Measurements from ENCODE around the gene BMPER. TPM values are rescaled to one million over a fixed set of nuclear protein-coding genes. Genes with fewer than 3 reads are reported as not detected.

Gene BMPER
- total RNA-seq, 2 donors from 2014 or later = 0.35 TPM; not detected in 1

DNA sequence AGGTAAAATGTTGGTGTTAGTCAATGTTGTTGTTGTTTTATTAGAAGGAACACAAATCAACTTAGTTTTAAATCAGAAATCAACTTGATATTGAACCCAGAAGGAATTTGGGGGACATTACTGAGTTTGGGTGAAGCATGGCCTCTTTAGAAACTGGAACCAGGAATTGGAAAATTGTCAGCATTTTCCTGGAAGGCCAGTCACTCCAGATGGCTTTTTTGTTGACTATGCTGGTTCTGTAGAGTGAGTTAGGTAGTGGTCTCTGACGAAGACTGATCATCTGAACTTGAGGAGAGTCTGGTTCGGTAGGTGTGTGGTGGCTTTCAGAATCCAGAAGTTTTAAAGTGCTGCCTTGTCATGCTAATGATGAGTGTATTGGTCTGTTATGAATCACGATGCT is 111.5 kb downstream of the BMPER start:
- H3K27me3 Mint-ChIP-seq = peaks cover 16% of the 10 kb centered on the region
- H3K9me3 ChIP-seq (ENCODE audit: control insufficient read depth, low read length, poor library complexity, severe bottlenecking) = no peaks in the 10 kb centered on the region
- no peaks in the 10 kb centered on the region for H3K36me3 Mint-ChIP-seq (ENCODE audit: low read depth)
- no peak overlapping the region for H3K27ac Mint-ChIP-seq
- DNase-seq (no peak), ATAC-seq (no peak)
- no peak overlapping the region for H3K4me3 Mint-ChIP-seq
- no peaks in the 10 kb centered on the region for H3K4me1 Mint-ChIP-seq

DNA sequence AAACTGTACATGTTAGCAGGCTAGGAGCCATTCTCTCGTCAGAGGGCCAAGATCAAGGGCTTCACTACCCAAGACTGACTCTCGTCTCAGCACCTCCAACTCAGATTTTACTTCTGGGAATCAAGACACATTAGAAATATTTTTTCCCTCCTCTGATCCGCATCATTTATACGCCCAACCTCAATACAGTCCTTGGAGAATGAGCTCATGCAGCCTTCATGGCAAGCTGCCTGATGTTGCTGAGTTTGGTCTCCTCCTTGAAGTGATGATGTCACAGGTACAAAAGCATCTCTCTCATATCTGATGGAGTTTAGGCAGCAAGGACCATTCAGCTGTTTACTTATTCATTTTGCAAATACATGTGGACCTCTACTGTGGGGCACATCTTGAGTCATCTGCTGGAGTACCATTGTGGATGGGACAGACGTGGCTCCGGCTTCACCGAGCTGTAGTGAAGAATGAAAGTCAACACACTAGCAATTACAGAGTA is 114.0 kb downstream of the BMPER start:
- Mint-ChIP-seq H3K4me3 (no peak overlapping the region), H3K27ac (no peak overlapping the region), H3K27me3 (peaks cover 6% of the 10 kb centered on the region), H3K4me1 (no peaks in the 10 kb centered on the region), H3K36me3 (ENCODE audit: low read depth) (no peaks in the 10 kb centered on the region)
- no peak for DNase-seq
- ATAC-seq = no peak
- no peaks in the 10 kb centered on the region for H3K9me3 ChIP-seq (ENCODE audit: control insufficient read depth, low read length, poor library complexity, severe bottlenecking)

DNA sequence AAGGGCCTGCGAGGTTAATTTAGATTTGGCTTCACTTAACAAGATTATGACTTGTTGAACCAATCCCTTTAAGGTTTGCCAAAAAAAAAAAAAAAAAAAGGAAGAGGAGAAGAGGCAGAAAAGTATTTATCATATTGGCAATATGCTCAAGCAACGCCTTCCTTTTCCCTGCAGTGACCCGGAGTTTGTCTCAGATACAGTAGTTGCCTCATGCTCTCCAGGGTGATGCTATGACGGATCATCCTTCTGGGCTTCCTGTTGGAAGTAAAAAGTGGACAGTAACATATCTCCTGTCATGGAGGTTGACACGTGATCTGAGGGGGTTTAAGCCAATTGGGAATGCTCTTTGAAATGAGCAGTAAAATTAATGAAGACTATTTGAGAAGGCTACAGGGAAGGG is 117.3 kb downstream of the BMPER start:
- ATAC-seq (no peak), DNase-seq (no peak)
- Mint-ChIP-seq H3K27me3 (no peaks in the 10 kb centered on the region), H3K27ac (no peak overlapping the region), H3K4me3 (no peak overlapping the region), H3K36me3 (ENCODE audit: low read depth) (no peaks in the 10 kb centered on the region), H3K4me1 (no peaks in the 10 kb centered on the region)
- no peaks in the 10 kb centered on the region for H3K9me3 ChIP-seq (ENCODE audit: control insufficient read depth, low read length, poor library complexity, severe bottlenecking)

DNA sequence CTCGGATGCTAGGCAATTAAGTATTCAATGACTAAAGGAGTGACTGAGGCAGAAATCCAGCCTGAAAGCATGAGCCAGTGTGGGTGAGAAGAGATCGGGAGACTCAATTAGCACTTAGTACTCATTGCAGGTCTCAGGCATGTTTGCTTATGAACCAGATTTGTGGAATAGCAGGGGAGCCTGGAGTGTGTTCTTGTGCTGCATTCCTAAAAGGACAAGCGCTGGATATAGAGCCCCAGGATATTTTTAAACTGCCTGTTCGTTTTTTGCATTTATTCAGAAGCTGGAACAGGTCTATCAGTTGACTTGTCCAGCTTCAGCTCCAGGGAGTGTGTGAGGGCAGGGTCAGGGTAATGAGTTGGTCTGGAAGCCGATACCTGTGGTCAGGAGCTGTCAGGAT is 120.3 kb downstream of the BMPER start:
- ATAC-seq = no peak
- H3K9me3 ChIP-seq (ENCODE audit: control insufficient read depth, low read length, poor library complexity, severe bottlenecking) = no peaks in the 10 kb centered on the region
- Mint-ChIP-seq H3K4me3 (no peak overlapping the region), H3K36me3 (ENCODE audit: low read depth) (no peaks in the 10 kb centered on the region), H3K27me3 (no peaks in the 10 kb centered on the region), H3K4me1 (no peaks in the 10 kb centered on the region), H3K27ac (no peak overlapping the region)
- no peak for DNase-seq

DNA sequence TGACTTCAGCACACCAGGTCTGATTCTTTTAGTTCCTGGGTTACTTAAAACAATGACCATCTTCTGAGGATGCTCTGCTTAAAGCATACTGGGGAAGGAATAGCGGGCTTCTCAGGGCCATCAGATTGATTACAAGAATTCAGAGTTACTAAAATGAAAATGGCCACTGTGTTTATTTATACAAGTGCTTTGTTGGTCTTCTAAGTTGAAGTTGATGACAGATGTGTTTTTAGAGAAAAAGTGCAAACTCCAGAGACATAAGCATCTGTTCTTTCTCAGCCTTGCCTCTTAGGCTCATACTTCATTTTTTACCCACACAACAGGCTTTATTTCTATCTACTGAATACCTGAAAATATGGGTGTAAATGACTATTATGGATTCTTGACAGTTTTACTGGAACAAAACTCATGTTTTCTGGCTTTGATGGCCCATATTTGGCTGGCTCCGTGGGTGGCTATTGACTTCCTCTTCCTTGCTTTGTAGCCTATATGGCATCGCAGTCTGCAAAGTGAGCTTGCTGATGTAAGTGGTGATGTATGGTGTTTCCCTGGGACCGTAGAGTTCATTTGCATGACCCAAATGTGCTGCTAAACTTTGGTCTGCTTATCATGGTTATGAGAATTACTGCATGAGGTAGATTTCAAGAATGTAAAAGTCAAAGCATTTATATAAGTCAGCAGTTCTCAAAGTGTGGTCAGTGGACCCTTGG is 121.3 kb downstream of the BMPER start:
- H3K27ac Mint-ChIP-seq = no peak overlapping the region
- no peaks in the 10 kb centered on the region for H3K9me3 ChIP-seq (ENCODE audit: control insufficient read depth, low read length, poor library complexity, severe bottlenecking)
- H3K4me3 Mint-ChIP-seq = no peak overlapping the region
- ATAC-seq (no peak), DNase-seq (no peak)
- no peaks in the 10 kb centered on the region for H3K36me3 Mint-ChIP-seq (ENCODE audit: low read depth)
- no peaks in the 10 kb centered on the region for H3K27me3 Mint-ChIP-seq
- no peaks in the 10 kb centered on the region for H3K4me1 Mint-ChIP-seq

DNA sequence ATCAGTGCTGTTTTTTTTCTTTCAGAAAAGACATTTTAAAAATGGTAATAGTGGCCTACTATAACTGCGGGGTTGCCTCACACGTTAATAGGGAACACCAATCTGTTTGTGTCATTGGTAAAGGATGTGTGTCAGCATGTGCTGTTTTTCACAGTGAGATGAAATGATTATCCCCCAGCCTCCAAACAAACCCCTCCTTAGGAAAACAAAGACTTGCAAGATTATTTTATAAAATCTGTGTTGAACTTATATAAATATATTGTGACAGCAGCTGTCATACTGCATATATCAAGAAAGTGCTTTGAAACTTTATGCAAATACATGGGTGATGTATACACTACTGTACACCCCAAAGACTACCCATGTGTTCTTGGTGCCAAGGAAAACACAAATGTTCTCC is 125.8 kb downstream of the BMPER start:
- Mint-ChIP-seq H3K36me3 (ENCODE audit: low read depth) (no peaks in the 10 kb centered on the region), H3K27me3 (peaks cover 7% of the 10 kb centered on the region), H3K4me1 (no peaks in the 10 kb centered on the region), H3K27ac (no peak overlapping the region), H3K4me3 (no peak overlapping the region)
- DNase-seq = no peak
- ATAC-seq = no peak
- H3K9me3 ChIP-seq (ENCODE audit: control insufficient read depth, low read length, poor library complexity, severe bottlenecking) = no peaks in the 10 kb centered on the region

DNA sequence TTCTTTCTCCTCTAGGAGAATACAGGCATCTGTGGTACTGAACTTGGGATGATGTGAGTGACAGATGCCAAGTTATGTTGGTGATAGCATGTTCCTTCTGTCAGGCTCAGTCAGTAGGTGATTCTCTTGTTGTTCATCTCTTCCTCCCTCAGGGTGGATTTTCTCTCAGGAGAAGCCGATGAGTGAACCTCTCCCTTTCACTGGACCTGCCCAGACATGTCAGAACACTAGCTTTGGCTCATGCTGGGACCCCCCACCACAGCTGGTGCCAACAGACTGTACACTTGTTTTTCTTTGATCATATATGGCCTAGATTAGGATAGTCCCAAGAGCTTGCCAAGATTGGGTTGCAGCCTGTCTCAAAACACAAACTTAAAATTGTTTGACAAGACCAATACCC is 129.4 kb downstream of the BMPER start:
- Mint-ChIP-seq H3K36me3 (ENCODE audit: low read depth) (no peaks in the 10 kb centered on the region), H3K27ac (no peak overlapping the region), H3K27me3 (peaks cover 7% of the 10 kb centered on the region), H3K4me1 (no peaks in the 10 kb centered on the region), H3K4me3 (no peak overlapping the region)
- no peaks in the 10 kb centered on the region for H3K9me3 ChIP-seq (ENCODE audit: control insufficient read depth, low read length, poor library complexity, severe bottlenecking)
- no peak for DNase-seq
- no peak for ATAC-seq

DNA sequence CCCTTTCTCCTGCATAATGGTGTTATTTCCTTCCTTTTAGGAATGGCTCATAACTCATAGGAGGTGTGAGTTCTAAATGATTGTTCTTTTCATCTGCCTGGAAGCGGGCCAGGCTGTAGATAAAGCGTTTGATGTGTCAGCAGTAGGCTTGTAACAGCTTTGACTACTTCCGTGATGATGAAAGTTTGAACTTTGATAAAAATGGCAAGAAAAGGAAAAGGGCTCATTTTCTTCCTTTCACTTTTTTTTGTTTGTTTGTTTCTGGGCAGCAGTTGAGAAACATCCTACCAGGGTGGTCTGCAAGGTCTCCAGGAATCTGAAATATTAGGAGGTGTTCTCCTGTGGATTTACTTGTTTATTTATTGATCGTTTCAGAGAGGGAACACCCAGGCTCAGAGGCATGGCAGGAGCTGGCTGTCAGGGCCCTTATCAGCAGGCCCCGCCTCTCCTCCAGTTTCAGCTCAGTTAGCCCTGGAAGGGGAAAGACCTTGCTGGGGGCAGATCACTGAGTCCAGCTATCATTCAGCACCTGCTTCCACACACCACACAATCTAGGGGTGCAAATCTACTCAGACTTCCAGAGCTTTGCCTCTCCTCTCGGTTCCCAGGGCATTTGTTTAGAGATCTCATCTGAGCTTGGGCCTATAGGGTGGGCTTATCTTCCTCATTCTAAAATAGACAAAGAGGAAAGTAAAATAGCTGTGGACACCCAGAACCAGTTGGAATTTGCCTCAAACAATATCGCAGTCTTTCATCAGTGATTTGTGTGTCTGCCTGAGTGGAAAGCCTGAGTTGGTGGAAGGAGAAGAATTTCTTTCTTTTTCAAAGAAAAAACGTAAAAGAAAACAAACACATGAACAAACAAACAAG is 130.9 kb downstream of the BMPER start:
- Mint-ChIP-seq H3K27ac (no peak overlapping the region), H3K4me3 (no peak overlapping the region), H3K4me1 (no peaks in the 10 kb centered on the region), H3K36me3 (ENCODE audit: low read depth) (no peaks in the 10 kb centered on the region), H3K27me3 (peaks cover 15% of the 10 kb centered on the region)
- ATAC-seq = no peak
- H3K9me3 ChIP-seq (ENCODE audit: control insufficient read depth, low read length, poor library complexity, severe bottlenecking) = no peaks in the 10 kb centered on the region
- DNase-seq = no peak

DNA sequence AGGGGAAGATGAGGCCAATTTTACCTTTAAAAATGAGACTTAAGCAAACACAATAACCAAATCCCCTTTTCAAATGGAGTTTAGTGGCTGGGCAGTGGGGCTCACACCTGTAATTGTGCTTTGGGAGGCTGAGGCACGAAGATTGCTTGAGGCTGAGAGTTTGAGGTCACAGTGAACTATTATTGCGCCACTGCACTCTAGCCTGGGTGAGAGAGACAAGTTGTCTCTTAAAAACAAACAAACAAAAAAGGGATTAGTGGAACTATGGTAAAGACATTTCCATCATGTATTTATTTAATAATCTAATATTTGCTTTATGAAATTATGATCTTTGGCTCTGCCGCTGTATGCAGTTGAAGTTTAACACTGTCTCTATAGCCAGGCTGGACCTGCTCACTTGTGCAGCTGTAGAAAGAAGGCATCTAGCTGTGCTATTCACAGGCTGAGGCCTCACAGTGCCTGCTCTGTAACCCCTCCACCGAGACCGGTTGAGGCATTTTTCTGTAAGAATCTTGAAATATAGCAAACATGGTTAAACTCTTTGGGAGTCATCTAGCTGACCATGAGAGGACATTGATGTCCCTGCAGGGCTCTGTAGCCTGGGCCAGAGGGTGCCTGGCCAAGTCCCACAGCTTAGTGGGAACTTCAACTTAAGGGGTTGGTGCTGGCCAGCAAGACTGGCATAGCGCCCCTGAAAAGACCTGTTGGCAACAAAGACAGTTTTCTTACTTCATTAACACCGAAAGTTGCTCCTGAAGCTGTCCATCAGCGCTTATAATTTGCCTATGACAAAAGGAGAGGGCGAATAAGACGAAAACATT is 131.8 kb downstream of the BMPER start:
- Mint-ChIP-seq H3K4me3 (no peak overlapping the region), H3K27me3 (peaks cover 15% of the 10 kb centered on the region), H3K27ac (no peak overlapping the region), H3K36me3 (ENCODE audit: low read depth) (no peaks in the 10 kb centered on the region), H3K4me1 (no peaks in the 10 kb centered on the region)
- ATAC-seq = no peak
- H3K9me3 ChIP-seq (ENCODE audit: control insufficient read depth, low read length, poor library complexity, severe bottlenecking) = no peaks in the 10 kb centered on the region
- DNase-seq = no peak

DNA sequence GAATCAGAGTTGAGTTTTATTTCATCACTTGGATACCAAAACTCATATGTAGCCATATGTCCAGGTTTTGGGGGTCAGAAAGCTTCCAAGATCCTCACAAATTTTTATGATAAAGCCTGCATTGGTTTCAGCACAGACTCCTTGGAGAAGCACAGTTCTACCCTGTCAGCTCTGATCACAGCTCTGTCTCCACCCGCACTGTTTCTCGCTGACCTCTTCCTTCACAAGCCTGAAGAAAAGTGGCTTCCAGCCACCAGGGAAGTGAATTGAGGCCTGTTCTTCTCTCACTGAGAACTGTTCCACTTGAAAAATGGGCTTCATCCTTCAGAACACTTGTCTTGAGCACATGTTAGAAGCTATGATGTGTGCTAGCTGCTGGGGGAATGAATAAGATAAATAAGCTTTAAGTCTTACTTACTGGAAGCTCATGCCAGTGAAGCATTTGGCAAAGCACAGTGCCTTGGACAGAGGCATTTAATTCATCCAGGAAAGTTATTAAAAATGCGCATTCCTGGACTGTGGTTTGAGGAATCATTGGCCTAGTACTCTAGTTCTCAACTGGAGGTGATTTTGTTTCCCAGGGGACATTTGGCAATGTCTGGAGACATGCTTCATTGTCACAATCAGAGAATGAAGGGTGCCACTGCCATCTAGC is 133.6 kb downstream of the BMPER start:
- no peak overlapping the region for H3K4me3 Mint-ChIP-seq
- no peak overlapping the region for H3K27ac Mint-ChIP-seq
- no peak for DNase-seq
- H3K4me1 Mint-ChIP-seq = no peaks in the 10 kb centered on the region
- ATAC-seq = no peak
- H3K36me3 Mint-ChIP-seq (ENCODE audit: low read depth) = no peaks in the 10 kb centered on the region
- no peaks in the 10 kb centered on the region for H3K9me3 ChIP-seq (ENCODE audit: control insufficient read depth, low read length, poor library complexity, severe bottlenecking)
- H3K27me3 Mint-ChIP-seq = peaks cover 9% of the 10 kb centered on the region

DNA sequence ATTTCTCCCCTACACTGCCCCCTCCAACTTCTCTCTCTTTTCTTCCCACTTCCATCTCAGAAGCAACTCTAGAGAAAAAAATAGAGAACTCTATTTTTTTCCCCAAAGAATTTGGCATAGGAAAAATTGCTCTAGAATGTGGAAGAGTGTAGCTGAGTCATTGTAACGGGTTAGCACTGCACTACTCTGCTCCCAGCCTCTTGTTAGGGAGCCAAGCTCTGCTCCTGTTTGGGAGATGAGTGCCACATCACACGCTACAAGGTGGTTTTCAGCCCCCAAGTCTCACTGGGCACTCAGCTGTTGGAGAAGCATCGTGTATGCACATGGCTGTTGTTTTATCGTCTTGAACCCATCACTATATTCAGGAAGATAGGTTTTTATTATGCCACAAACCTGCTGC is 136.4 kb downstream of the BMPER start:
- ATAC-seq = no peak
- Mint-ChIP-seq H3K4me1 (no peaks in the 10 kb centered on the region), H3K27ac (no peak overlapping the region), H3K27me3 (peaks cover 8% of the 10 kb centered on the region), H3K4me3 (no peak overlapping the region), H3K36me3 (ENCODE audit: low read depth) (no peaks in the 10 kb centered on the region)
- no peak for DNase-seq
- H3K9me3 ChIP-seq (ENCODE audit: control insufficient read depth, low read length, poor library complexity, severe bottlenecking) = no peaks in the 10 kb centered on the region

DNA sequence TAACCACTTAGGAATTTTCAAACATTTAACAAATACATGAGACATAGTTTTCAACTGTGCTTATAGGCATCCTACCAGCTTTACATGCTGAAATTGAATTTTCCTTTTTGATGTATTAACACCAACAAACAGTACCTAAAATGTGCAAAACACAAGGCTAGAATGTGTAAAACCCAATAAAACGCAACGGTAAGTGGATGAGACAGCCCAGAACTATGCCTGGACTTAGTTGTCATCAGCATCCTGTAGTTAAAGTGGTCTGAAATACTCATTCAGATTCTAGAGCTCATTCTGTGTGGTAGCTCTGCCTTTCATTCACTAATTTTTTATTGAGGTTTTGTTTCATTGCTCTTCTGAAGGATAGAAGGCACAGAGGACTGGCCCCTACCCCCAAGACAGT is 137.1 kb downstream of the BMPER start:
- no peaks in the 10 kb centered on the region for H3K9me3 ChIP-seq (ENCODE audit: control insufficient read depth, low read length, poor library complexity, severe bottlenecking)
- Mint-ChIP-seq H3K4me3 (no peak overlapping the region), H3K27ac (no peak overlapping the region), H3K4me1 (no peaks in the 10 kb centered on the region), H3K36me3 (ENCODE audit: low read depth) (no peaks in the 10 kb centered on the region), H3K27me3 (peaks cover 8% of the 10 kb centered on the region)
- ATAC-seq (no peak), DNase-seq (no peak)

Data from T-helper 17 cell (primary cell).